DOHH2 (cell line): Measurements from ENCODE around the gene ANKRD2.

Source experiments
- CTCF ChIP-seq: fragments of 200-600 bp; sonication (generic); IDR thresholded peaks from one replicate; pipeline ENCODE4 v1.5.1; 2014; ENCODE audit warnings: antibody characterized with exemption, mild to moderate bottlenecking, low read depth, low read length; ENCODE audit not compliant: poor library complexity, severe bottlenecking
- EZH2phosphoT487 ChIP-seq: fragments of 200-600 bp; sonication (generic); IDR thresholded peaks from 2 replicates; pipeline ENCODE4 v1.6.1; 2017; ENCODE audit warnings: borderline replicate concordance, mild to moderate bottlenecking, antibody characterized with exemption, low read length, moderate library complexity, mixed read lengths

- TF ChIP-seq CTCF (no peak), EZH2phosphoT487 (no peak)
These were observed 60.6 kb downstream of the ANKRD2 start, which contains the start of gene MORN4 for GRCh38 chr10:97632949-97633884.
